ENCODE results near the gene MAGEA4. TPM values are rescaled to one million over a fixed set of nuclear protein-coding genes. Genes with fewer than 3 reads are reported as not detected.

The MAGEA4 gene
- total RNA-seq, 1 experiment from 2014 or later, result not detected

- Histone ChIP-seq H3F3A (ENCODE audit: insufficient read depth, low read depth) (peaks cover 25% of the 10 kb centered on the region), H3K4me3 (no peak overlapping the region), H3K27ac (no peak overlapping the region), H3K4me2 (no peak overlapping the region), H3K79me2 (ENCODE audit: low read depth) (peaks cover 32% of the 10 kb centered on the region), H3K27me3 (ENCODE audit: insufficient read depth, low read depth) (no peaks in the 10 kb centered on the region), H4K20me1 (ENCODE audit: insufficient read depth) (peaks cover 18% of the 10 kb centered on the region; the same call in 1 of the 2 replicates), H3K9me2 (ENCODE audit: insufficient read depth) (no peaks in the 10 kb centered on the region), H3K4me1 (replicated peaks; ENCODE audit: insufficient read depth) (no peaks in the 10 kb centered on the region), H3K9me3 (ENCODE audit: insufficient read depth, low read depth) (no peaks in the 10 kb centered on the region), H3K36me3 (ENCODE audit: low read depth) (0 out of 2 replicates have a peak, but pooled peaks cover 5% of the 10 kb centered on the region), H2AFZ (no peak overlapping the region)
- ChIA-PET CTCF (no interaction called here), POLR2A (ENCODE audit: unreplicated experiment) (no interaction called here)
- intact Hi-C loops (cut with micrococcal nuclease; ENCODE audit: unreplicated experiment), result no loop called here
- no TSS peak for BruUV-seq (replicated peaks)
- TF ChIP-seq EZH2 (IDR thresholded peaks at IDR 0.05; ENCODE audit: low read depth) (no peak), CTCF (conservative IDR thresholded peaks at IDR 0.05) (no peak)
- DNase-seq, result no peak
Measured at GRCh38 chrX:151923648-151924047, 11.0 kb downstream of the MAGEA4 start.

GRCh38 chrX:151929126-151929525 is 16.4 kb downstream of the MAGEA4 start:
- no peak for DNase-seq
- ChIA-PET CTCF (no interaction called here), POLR2A (ENCODE audit: unreplicated experiment) (no interaction called here)
- Histone ChIP-seq H3K27ac (no peak overlapping the region), H3K9me2 (ENCODE audit: insufficient read depth) (no peaks in the 10 kb centered on the region), H3K4me3 (no peak overlapping the region), H3K36me3 (ENCODE audit: low read depth) (0 out of 2 replicates have a peak, but pooled peaks cover 5% of the 10 kb centered on the region), H4K20me1 (ENCODE audit: insufficient read depth) (peaks cover 6% of the 10 kb centered on the region; the same call in 1 of the 2 replicates), H3K9me3 (ENCODE audit: insufficient read depth, low read depth) (no peaks in the 10 kb centered on the region), H3K27me3 (ENCODE audit: insufficient read depth, low read depth) (no peaks in the 10 kb centered on the region), H3F3A (ENCODE audit: insufficient read depth, low read depth) (peaks cover 25% of the 10 kb centered on the region), H3K79me2 (ENCODE audit: low read depth) (no peaks in the 10 kb centered on the region), H2AFZ (no peak overlapping the region), H3K4me1 (replicated peaks; ENCODE audit: insufficient read depth) (no peaks in the 10 kb centered on the region), H3K4me2 (no peak overlapping the region)
- no peak for TF ChIP-seq EZH2 (IDR thresholded peaks at IDR 0.05; ENCODE audit: low read depth)
- no peak for TF ChIP-seq CTCF (conservative IDR thresholded peaks at IDR 0.05)
- BruUV-seq (replicated peaks), result no TSS peak
- intact Hi-C loops (cut with micrococcal nuclease; ENCODE audit: unreplicated experiment), result no loop called here

GRCh38 chrX:151935358-151935757 is 22.7 kb downstream of the MAGEA4 start:
- Histone ChIP-seq H3K4me2 (no peak overlapping the region), H3K4me1 (replicated peaks; ENCODE audit: insufficient read depth) (0 out of 2 replicates have a peak, but pooled peaks cover 8% of the 10 kb centered on the region), H4K20me1 (ENCODE audit: insufficient read depth) (no peaks in the 10 kb centered on the region), H3K27ac (no peak overlapping the region), H2AFZ (no peak overlapping the region), H3K79me2 (ENCODE audit: low read depth) (no peaks in the 10 kb centered on the region), H3K9me2 (ENCODE audit: insufficient read depth) (0 out of 2 replicates have a peak, but pooled peaks cover 5% of the 10 kb centered on the region), H3K4me3 (no peak overlapping the region), H3F3A (ENCODE audit: insufficient read depth, low read depth) (no peaks in the 10 kb centered on the region), H3K36me3 (ENCODE audit: low read depth) (no peaks in the 10 kb centered on the region), H3K27me3 (ENCODE audit: insufficient read depth, low read depth) (no peaks in the 10 kb centered on the region), H3K9me3 (ENCODE audit: insufficient read depth, low read depth) (0 out of 2 replicates have a peak, but pooled peaks cover 3% of the 10 kb centered on the region)
- BruUV-seq (replicated peaks), result no TSS peak
- POLR2A ChIA-PET (ENCODE audit: unreplicated experiment), result no interaction called here
- TF ChIP-seq EZH2 (IDR thresholded peaks at IDR 0.05; ENCODE audit: low read depth), result no peak
- TF ChIP-seq CTCF (conservative IDR thresholded peaks at IDR 0.05), result no peak
- CTCF ChIA-PET, result no interaction called here
- intact Hi-C loops (cut with micrococcal nuclease; ENCODE audit: unreplicated experiment), result no loop called here
- no peak for DNase-seq
